ENCODE data around the gene CDK12. TPM values are rescaled to one million over a fixed set of nuclear protein-coding genes. Genes with fewer than 3 reads are reported as not detected.

Gene CDK12
- total RNA-seq, 4 donors from 2014 or later, result 10.6 to 20.9 (median 14.2) TPM

DNA sequence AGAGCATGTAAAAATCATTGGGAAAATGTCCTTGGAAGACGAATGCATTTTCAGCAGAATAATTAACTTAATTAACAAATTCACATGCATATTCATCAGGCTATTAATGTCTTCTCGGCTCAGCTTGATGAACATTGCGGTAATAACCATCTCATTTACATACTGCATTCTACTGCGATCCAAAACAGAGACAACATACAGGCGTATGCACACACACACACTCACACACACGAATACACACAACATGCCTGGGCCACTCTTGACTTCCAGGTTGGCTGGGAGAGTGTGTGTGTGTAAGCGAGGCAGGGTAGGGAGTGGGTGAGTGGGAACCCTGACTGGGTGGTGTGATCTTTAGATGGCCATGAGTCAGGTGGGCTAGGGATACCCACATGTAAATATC, 101.7 kb downstream of the CDK12 start:
- intact Hi-C loops (cut with DNase I; ENCODE audit: low total_unique reads) (no loop called here), in situ Hi-C loops (cut with MboI; ENCODE audit: low sequenced_read_pairs in 4 of 4) (no loop called here)
- DNase-seq, result no peak
- Histone ChIP-seq H3K4me3 (no peak overlapping the region), H3K36me3 (peaks cover 0 to 45% of the 10 kb centered on the region in 2 donors), H3K27me3 (no peaks in the 10 kb centered on the region), H3K9me3 (no peaks in the 10 kb centered on the region), H3K27ac (no peak overlapping the region), H3K4me1 (peaks cover 0 to 4% of the 10 kb centered on the region in 2 donors)
- TF ChIP-seq, protein P1, sequence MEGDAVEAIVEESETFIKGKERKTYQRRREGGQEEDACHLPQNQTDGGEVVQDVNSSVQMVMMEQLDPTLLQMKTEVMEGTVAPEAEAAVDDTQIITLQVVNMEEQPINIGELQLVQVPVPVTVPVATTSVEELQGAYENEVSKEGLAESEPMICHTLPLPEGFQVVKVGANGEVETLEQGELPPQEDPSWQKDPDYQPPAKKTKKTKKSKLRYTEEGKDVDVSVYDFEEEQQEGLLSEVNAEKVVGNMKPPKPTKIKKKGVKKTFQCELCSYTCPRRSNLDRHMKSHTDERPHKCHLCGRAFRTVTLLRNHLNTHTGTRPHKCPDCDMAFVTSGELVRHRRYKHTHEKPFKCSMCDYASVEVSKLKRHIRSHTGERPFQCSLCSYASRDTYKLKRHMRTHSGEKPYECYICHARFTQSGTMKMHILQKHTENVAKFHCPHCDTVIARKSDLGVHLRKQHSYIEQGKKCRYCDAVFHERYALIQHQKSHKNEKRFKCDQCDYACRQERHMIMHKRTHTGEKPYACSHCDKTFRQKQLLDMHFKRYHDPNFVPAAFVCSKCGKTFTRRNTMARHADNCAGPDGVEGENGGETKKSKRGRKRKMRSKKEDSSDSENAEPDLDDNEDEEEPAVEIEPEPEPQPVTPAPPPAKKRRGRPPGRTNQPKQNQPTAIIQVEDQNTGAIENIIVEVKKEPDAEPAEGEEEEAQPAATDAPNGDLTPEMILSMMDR (IDR thresholded peaks at IDR 0.05 in 4 of 5, conservative IDR thresholded peaks at IDR 0.05 in 1 of 5), result no peak
- no peak for TF ChIP-seq POLR2A (IDR thresholded peaks at IDR 0.05)
- no peak for ATAC-seq

DNA sequence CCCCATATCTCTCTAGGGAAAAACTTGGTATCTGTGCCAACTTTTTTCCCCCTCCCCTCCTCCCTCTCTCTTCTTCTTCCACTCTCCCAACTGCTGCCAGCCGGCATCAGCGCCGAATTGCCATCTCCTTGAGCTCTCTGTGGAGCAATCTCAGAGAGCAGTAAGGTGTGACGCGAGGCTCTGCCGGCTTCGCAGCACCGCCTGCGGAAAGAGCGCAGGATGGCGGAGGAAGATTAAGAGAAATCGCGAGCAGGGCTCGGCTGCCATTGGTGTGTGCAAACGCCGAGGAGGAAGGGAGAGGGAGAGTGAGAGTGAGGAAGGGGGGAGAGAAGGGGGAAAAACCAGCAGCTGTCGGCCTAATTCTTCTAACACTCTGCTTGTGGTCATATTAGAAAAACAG, 102.2 kb downstream of the CDK12 start:
- in situ Hi-C loops (cut with MboI; ENCODE audit: low sequenced_read_pairs in 4 of 4), result no loop called here
- H3K36me3 ChIP-seq, result peaks cover 0 to 40% of the 10 kb centered on the region in 2 donors
- ATAC-seq, result no peak
- no peak for DNase-seq
- TF ChIP-seq POLR2A (IDR thresholded peaks at IDR 0.05), result no peak
- TF ChIP-seq, protein P1 (IDR thresholded peaks at IDR 0.05 in 4 of 5, conservative IDR thresholded peaks at IDR 0.05 in 1 of 5), result no peak
- H3K4me1 ChIP-seq, result peaks cover 0 to 4% of the 10 kb centered on the region in 2 donors
- no peaks in the 10 kb centered on the region for H3K9me3 ChIP-seq
- no peaks in the 10 kb centered on the region for H3K27me3 ChIP-seq
- no peak overlapping the region for H3K4me3 ChIP-seq
- intact Hi-C loops (cut with DNase I; ENCODE audit: low total_unique reads), result no loop called here
- H3K27ac ChIP-seq, result no peak overlapping the region

DNA sequence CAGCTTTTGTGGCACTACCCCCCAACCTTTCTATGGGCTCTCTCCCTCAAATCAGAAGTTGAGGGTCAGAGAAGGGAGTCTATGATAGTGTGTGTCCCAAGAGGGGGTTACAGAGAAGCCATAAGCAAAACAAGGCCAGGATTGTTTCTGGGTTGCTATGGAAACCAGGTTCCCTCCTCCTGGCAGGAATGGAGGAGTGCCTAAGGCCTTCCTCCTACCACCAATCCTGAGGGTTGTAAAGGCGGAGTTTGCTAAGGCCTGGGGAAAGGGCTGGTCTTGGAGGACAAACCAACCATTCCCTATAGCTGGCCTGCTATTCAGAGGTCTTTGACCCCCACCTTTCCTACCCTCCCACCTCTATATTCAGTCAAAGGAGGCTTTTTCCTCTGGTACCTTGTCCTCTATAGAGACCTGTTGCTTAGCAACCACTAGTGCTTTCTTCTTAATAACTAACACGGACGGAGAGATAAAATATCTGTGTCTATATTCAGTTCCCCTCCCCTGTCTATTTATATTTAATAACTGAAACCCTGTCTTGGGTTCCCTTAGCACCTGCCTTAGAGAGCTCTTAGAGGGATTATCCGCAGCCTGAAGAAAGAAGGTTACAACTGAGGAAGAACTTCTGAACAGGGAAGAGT, 103.0 kb downstream of the CDK12 start:
- ATAC-seq (no peak), DNase-seq (no peak)
- Histone ChIP-seq H3K4me1 (peaks cover 0 to 4% of the 10 kb centered on the region in 2 donors), H3K36me3 (peaks cover 0 to 32% of the 10 kb centered on the region in 2 donors), H3K27me3 (no peaks in the 10 kb centered on the region), H3K9me3 (no peaks in the 10 kb centered on the region), H3K4me3 (no peak overlapping the region), H3K27ac (no peak overlapping the region)
- intact Hi-C loops (cut with DNase I; ENCODE audit: low total_unique reads), result no loop called here
- in situ Hi-C loops (cut with MboI; ENCODE audit: low sequenced_read_pairs in 4 of 4), result no loop called here
- no peak for TF ChIP-seq POLR2A (IDR thresholded peaks at IDR 0.05)
- TF ChIP-seq, protein P1 (IDR thresholded peaks at IDR 0.05 in 4 of 5, conservative IDR thresholded peaks at IDR 0.05 in 1 of 5), result no peak

DNA sequence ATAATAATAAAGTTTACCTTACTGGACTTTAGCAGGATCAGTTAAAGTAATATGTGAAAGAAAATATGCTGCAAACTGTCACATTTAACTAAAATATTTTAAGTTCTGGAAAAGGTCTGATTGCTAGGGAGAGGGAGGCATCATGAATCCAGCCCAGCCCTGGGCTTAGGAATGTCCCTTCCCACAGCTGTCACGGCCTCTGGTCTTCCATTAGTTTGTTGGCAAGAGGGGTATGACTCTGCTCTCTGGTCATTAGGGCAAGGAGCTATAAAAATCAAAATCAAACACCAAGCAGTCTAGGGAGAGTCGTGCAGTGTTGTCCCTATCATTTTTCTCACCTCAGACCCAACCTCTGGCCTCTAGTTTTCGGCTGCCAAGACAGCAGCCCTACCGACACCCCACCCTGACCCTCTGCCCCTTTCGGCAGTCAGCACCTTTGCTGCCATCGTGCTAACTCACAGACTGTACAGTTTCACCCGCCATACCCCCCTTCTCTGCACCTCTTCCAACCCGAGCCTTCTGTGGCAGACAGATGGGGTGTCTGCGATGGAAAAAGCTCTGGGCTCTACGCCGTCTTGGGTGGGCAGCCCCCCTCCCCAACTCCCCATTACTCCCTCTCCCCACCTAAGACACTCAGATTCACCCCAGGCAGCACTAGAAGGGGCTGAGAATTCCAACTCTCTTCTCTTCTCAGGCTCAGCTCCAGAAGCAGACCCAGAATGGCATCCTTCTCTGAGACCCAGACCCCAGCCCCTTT, 105.0 kb downstream of the CDK12 start:
- Histone ChIP-seq H3K4me1 (peaks cover 0 to 4% of the 10 kb centered on the region in 2 donors), H3K4me3 (no peak overlapping the region), H3K27me3 (no peaks in the 10 kb centered on the region), H3K27ac (no peak overlapping the region), H3K36me3 (peaks cover 0 to 25% of the 10 kb centered on the region in 2 donors), H3K9me3 (no peaks in the 10 kb centered on the region)
- TF ChIP-seq, protein P1 (IDR thresholded peaks at IDR 0.05 in 4 of 5, conservative IDR thresholded peaks at IDR 0.05 in 1 of 5), result no peak
- no peak for TF ChIP-seq POLR2A (IDR thresholded peaks at IDR 0.05)
- DNase-seq (no peak), ATAC-seq (no peak)
- intact Hi-C loops (cut with DNase I; ENCODE audit: low total_unique reads), result no loop called here
- in situ Hi-C loops (cut with MboI; ENCODE audit: low sequenced_read_pairs in 4 of 4), result no loop called here

All from gastrocnemius medialis (tissue), 4 donors.